Panc1 (cell line): ENCODE results near the gene MACROD1. TPM values are rescaled to one million over a fixed set of nuclear protein-coding genes. Genes with fewer than 3 reads are reported as not detected.
A peak's percentile ranks its signal among the peaks of the same experiment; 100 is the strongest.

Experiments
- ATAC-seq: fragments of 200-7000 bp; cut with Tn5 transposase; 2 replicates; pipeline ENCODE4 v1.9.1; 2020; ENCODE audit warnings: mild to moderate bottlenecking, moderate library complexity
- BruUV-seq: library from RNA; stranded (reverse); fragments of 400-500 nt; replicated peaks from 2 replicates; lab custom pipeline; 2021; lab: Mats Ljungman, UMichigan
- CTCF ChIA-PET: fragments of 300-600 bp; sonication (Branson Sonifier 250); formaldehyde crosslinking; loops from one replicate; lab custom pipeline; 2022; ENCODE audit warnings: antibody characterized with exemption; lab: Charles Lee
- POLR2A ChIA-PET: fragments of 300-600 bp; sonication (Branson Sonifier 250); formaldehyde crosslinking; loops from one replicate; lab custom pipeline; 2022; ENCODE audit warnings: antibody characterized with exemption; lab: Charles Lee
- DNase-seq: peaks from one replicate; pipeline ENCODE4 v3.0.0-alpha.2; 2010; ENCODE audit warnings: low read depth, low spot score
- H3K27ac ChIP-seq: 2 replicates; pipeline ENCODE4 v1.5.1; 2011; ENCODE audit warnings: mild to moderate bottlenecking, low read length, inconsistent platforms
- H3K27me3 ChIP-seq: fragments of 200-500 bp; sonication (Bioruptor generic); 2 replicates; pipeline ENCODE4 v1.6.0; 2014; ENCODE audit warnings: low read length, inconsistent platforms; ENCODE audit not compliant: control insufficient read depth, insufficient read depth
- H3K36me3 ChIP-seq: fragments of 200-500 bp; sonication (Bioruptor generic); 2 replicates; pipeline ENCODE4 v1.5.1; 2014; ENCODE audit warnings: inconsistent platforms, mild to moderate bottlenecking, low read length, moderate library complexity; ENCODE audit not compliant: control insufficient read depth, insufficient read depth
- H3K4me1 ChIP-seq: 2 replicates; pipeline ENCODE4 v1.5.1; 2011; ENCODE audit warnings: inconsistent platforms, mild to moderate bottlenecking, low read length, moderate library complexity; ENCODE audit not compliant: control insufficient read depth, insufficient read depth
- H3K4me3 ChIP-seq, 2 experiments: 2 replicates each; pipeline ENCODE4 v1.5.1; 2011 to 2012; ENCODE audit warnings: low read depth in 2 of 2, low read length in 2 of 2, mild to moderate bottlenecking in 2 of 2, inconsistent platforms in 1 of 2, moderate library complexity in 1 of 2
- H3K9me3 ChIP-seq: fragments of 200-500 bp; sonication (Bioruptor generic); 2 replicates; pipeline ENCODE4 v1.5.1; 2014; ENCODE audit warnings: low read depth, mild to moderate bottlenecking, inconsistent platforms, low read length, moderate library complexity; ENCODE audit not compliant: control insufficient read depth, insufficient read depth
- CTCF ChIP-seq: fragments of 450-650 bp; IDR thresholded peaks from 2 replicates; pipeline ENCODE4 v1.5.1; 2017; ENCODE audit warnings: mild to moderate bottlenecking
- POLR2AphosphoS5 ChIP-seq: IDR thresholded peaks from 2 replicates; pipeline ENCODE4 v1.6.1; 2012; ENCODE audit warnings: mild to moderate bottlenecking, low read depth, low read length, moderate library complexity
- SIN3A ChIP-seq: IDR thresholded peaks from 2 replicates; pipeline ENCODE4 v1.6.1; 2012; ENCODE audit warnings: low read depth, mild to moderate bottlenecking, low read length, moderate library complexity, borderline replicate concordance; ENCODE audit not compliant: insufficient read depth
- TCF7L2 ChIP-seq: IDR thresholded peaks from 2 replicates; pipeline ENCODE4 v1.6.1; 2011; ENCODE audit warnings: mild to moderate bottlenecking, low read depth, low read length, inconsistent platforms
- in situ Hi-C: cut with HindIII; loops from 2 replicates; pipeline ENCODE4 v1.10.0; 2016; ENCODE audit warnings: low sequenced_read_pairs, low pct_unique_long_range_greater_than_20kb
- intact Hi-C: fragments of 100-400 bp; cut with micrococcal nuclease; formaldehyde crosslinking; loops from one replicate; pipeline ENCODE4 v1.10.0; 2022; ENCODE audit not compliant: unreplicated experiment
- total RNA-seq: library from RNA; stranded (reverse); gene quantifications from one replicate; pipeline ENCODE4 v1.2.1, GENCODE V29; 2021; ENCODE audit not compliant: unreplicated experiment
- TF ChIP-seq, protein P1 (sequence below), 2 experiments: IDR thresholded peaks; 2 replicates each; pipeline ENCODE4 v1.6.1; 2011 to 2012; ENCODE audit warnings: low read depth in 2 of 2, control low read depth in 1 of 2, low read length in 1 of 2, mild to moderate bottlenecking in 1 of 2, moderate library complexity in 1 of 2; ENCODE audit not compliant: insufficient read depth in 1 of 2

The MACROD1 gene
- total RNA-seq, 1 experiment from 2014 or later = 16.8 TPM

GRCh38 chr11:63998558-63999348 lies 167.2 kb downstream of the MACROD1 start:
- peaks cover 2% of the 10 kb centered on the region; the same call in 1 of the 2 replicates for H3K36me3 ChIP-seq
- no TSS peak for BruUV-seq
- no peaks in the 10 kb centered on the region for H3K27me3 ChIP-seq
- no peaks in the 10 kb centered on the region for H3K9me3 ChIP-seq
- H3K27ac ChIP-seq = no peak overlapping the region
- in situ Hi-C loops = no loop called here
- intact Hi-C loops = no loop called here
- DNase-seq = no peak
- TF ChIP-seq POLR2AphosphoS5 (peak; percentile 14; the same call in 1 of the 2 replicates), SIN3A (no peak), TCF7L2 (no peak), CTCF (peak; percentile 45; the same call in 1 of the 2 replicates)
- TF ChIP-seq, protein P1, sequence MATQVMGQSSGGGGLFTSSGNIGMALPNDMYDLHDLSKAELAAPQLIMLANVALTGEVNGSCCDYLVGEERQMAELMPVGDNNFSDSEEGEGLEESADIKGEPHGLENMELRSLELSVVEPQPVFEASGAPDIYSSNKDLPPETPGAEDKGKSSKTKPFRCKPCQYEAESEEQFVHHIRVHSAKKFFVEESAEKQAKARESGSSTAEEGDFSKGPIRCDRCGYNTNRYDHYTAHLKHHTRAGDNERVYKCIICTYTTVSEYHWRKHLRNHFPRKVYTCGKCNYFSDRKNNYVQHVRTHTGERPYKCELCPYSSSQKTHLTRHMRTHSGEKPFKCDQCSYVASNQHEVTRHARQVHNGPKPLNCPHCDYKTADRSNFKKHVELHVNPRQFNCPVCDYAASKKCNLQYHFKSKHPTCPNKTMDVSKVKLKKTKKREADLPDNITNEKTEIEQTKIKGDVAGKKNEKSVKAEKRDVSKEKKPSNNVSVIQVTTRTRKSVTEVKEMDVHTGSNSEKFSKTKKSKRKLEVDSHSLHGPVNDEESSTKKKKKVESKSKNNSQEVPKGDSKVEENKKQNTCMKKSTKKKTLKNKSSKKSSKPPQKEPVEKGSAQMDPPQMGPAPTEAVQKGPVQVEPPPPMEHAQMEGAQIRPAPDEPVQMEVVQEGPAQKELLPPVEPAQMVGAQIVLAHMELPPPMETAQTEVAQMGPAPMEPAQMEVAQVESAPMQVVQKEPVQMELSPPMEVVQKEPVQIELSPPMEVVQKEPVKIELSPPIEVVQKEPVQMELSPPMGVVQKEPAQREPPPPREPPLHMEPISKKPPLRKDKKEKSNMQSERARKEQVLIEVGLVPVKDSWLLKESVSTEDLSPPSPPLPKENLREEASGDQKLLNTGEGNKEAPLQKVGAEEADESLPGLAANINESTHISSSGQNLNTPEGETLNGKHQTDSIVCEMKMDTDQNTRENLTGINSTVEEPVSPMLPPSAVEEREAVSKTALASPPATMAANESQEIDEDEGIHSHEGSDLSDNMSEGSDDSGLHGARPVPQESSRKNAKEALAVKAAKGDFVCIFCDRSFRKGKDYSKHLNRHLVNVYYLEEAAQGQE (IDR thresholded peaks at IDR 0.05; ENCODE audit: insufficient read depth in 1 of 2, low read depth in 2 of 2, low read length in 1 of 2) = no peak
- ChIA-PET CTCF (interaction anchor here (0.6 kb wide), 1 partner anchor 89 kb away, joined by 4 read pairs; no protein-coding TSS in a partner anchor), POLR2A (interaction anchor here (0.7 kb wide), 1 partner anchor 37 kb away, joined by 3 read pairs; no protein-coding TSS in a partner anchor)
- ATAC-seq = peak; percentile 59
- peaks cover 40% of the 10 kb centered on the region for H3K4me1 ChIP-seq
- no peak overlapping the region for H3K4me3 ChIP-seq

DNA sequence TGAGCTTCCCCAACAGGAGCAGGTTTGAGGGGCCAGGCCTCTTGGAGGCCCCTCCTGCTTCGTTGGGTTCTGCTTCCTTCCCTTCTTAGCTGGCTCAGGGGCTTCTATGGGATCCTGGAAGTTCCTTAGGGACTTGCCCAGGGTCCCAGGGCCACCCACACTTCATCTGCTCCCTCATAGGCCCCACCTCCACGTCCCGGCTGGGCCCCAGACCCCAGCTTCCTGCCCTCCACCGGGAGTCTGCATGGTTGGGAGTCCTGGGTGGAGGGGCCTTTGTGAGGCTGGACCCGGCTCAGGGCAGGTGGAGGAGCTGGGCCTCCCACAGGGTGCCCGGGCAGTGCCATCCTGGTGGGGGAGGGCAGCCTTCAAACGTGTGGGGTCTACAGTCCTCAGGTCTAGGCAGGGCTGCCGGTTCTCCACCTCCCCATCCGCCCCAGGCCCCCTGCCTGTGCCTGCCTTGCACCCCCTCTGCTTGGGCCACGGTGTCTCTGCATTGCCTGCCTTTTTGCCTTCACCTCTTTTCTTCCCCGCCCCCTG lies 168.0 kb downstream of the MACROD1 start:
- no TSS peak for BruUV-seq
- no peak overlapping the region for H3K4me3 ChIP-seq
- ATAC-seq = no peak
- no peaks in the 10 kb centered on the region for H3K9me3 ChIP-seq
- H3K27ac ChIP-seq = no peak overlapping the region
- no peaks in the 10 kb centered on the region for H3K27me3 ChIP-seq
- CTCF ChIA-PET = interaction anchor here (0.6 kb wide), 1 partner anchor 158 kb away, joined by 5 read pairs; no protein-coding TSS in a partner anchor
- TF ChIP-seq CTCF (no peak), SIN3A (no peak), POLR2AphosphoS5 (no peak), TCF7L2 (no peak)
- TF ChIP-seq, protein P1 (IDR thresholded peaks at IDR 0.05; ENCODE audit: insufficient read depth in 1 of 2, low read depth in 2 of 2, low read length in 1 of 2) = no peak
- peaks cover 37% of the 10 kb centered on the region for H3K4me1 ChIP-seq
- DNase-seq = no peak
- POLR2A ChIA-PET = interaction anchor here (0.7 kb wide), 1 partner anchor 150 kb away, joined by 9 read pairs; no protein-coding TSS in a partner anchor
- H3K36me3 ChIP-seq = peaks cover 2% of the 10 kb centered on the region; the same call in 1 of the 2 replicates
- in situ Hi-C loops (no loop called here), intact Hi-C loops (no loop called here)
